NB4 (cell line): Measurements from ENCODE around the gene GRID2.

Experiments used
- DNase-seq: peaks from one replicate; pipeline ENCODE4 v3.0.0; 2010; ENCODE audit warnings: low read depth
- H3K4me3 ChIP-seq: one replicate; pipeline ENCODE4 v1.5.1; 2011; ENCODE audit warnings: mild to moderate bottlenecking, low read depth, low read length, moderate library complexity
- MYC ChIP-seq: IDR thresholded peaks from 2 replicates; pipeline ENCODE4 v1.6.1; 2011; ENCODE audit warnings: low read depth, low read length
- POLR2A ChIP-seq: IDR thresholded peaks from 2 replicates; pipeline ENCODE4 v1.6.1; 2011; ENCODE audit warnings: mild to moderate bottlenecking; ENCODE audit not compliant: insufficient read length; ENCODE audit errors: extremely low read depth
- TF ChIP-seq, protein P1 (sequence below): IDR thresholded peaks from one replicate; pipeline ENCODE4 v1.5.1; 2012; ENCODE audit warnings: low read depth, low read length
- TF ChIP-seq, protein P2 (sequence below): IDR thresholded peaks from 2 replicates; pipeline ENCODE4 v1.6.1; 2011; ENCODE audit warnings: low read depth, low read length

GRID2 gene

DNA sequence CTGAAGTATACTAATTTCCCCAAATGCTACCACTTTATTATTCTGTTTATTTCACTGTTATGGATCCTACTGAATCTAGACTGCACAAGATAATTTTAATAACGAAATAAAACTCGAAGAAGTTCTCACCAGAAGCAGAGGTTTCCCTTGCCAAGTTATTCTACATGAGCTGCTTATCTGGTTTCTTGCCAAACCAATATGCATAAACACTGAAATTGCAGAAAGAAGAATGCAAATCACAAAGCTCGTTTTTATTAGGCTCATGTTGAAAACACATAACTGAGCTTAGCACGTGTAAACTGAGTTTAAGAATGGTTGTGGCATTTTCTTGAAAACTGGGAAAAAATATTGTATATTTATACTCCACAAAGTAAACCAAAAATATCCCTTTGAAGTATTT, 35.9 kb downstream of the GRID2 start:
- TF ChIP-seq MYC (no peak), POLR2A (no peak)
- TF ChIP-seq, protein P1, sequence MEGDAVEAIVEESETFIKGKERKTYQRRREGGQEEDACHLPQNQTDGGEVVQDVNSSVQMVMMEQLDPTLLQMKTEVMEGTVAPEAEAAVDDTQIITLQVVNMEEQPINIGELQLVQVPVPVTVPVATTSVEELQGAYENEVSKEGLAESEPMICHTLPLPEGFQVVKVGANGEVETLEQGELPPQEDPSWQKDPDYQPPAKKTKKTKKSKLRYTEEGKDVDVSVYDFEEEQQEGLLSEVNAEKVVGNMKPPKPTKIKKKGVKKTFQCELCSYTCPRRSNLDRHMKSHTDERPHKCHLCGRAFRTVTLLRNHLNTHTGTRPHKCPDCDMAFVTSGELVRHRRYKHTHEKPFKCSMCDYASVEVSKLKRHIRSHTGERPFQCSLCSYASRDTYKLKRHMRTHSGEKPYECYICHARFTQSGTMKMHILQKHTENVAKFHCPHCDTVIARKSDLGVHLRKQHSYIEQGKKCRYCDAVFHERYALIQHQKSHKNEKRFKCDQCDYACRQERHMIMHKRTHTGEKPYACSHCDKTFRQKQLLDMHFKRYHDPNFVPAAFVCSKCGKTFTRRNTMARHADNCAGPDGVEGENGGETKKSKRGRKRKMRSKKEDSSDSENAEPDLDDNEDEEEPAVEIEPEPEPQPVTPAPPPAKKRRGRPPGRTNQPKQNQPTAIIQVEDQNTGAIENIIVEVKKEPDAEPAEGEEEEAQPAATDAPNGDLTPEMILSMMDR: no peak
- TF ChIP-seq, protein P2, sequence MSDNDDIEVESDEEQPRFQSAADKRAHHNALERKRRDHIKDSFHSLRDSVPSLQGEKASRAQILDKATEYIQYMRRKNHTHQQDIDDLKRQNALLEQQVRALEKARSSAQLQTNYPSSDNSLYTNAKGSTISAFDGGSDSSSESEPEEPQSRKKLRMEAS: no peak
- H3K4me3 ChIP-seq: no peak overlapping the region
- DNase-seq: no peak

- DNase-seq: no peak
- TF ChIP-seq, protein P1: no peak
- TF ChIP-seq, protein P2: no peak
- no peak for TF ChIP-seq MYC
- no peak for TF ChIP-seq POLR2A
- no peak overlapping the region for H3K4me3 ChIP-seq
These were observed 40.5 kb downstream of the GRID2 start for GRCh38 chr4:92344216-92344615.

DNA sequence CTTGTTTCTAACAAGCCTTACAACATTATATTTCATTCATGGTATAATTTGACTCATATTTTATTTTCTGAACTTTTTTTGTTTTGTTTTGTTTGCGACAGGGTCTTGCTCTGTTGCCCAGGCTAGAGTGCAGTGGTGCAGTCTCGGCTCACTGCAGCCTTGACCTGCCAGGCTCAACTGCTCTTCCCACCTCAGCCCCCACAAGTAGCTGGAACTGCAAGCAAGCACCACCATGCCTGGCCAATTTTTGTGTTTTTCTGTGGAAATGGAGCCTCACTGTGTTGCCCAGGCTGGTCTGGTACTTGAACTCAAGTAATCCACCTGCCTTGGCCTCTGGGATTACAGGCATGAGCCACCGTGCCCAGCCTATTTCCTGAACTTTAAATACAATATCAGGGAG, 42.5 kb downstream of the GRID2 start:
- TF ChIP-seq MYC (no peak), POLR2A (no peak)
- TF ChIP-seq, protein P2: no peak
- TF ChIP-seq, protein P1: no peak
- no peak overlapping the region for H3K4me3 ChIP-seq
- DNase-seq: no peak

DNA sequence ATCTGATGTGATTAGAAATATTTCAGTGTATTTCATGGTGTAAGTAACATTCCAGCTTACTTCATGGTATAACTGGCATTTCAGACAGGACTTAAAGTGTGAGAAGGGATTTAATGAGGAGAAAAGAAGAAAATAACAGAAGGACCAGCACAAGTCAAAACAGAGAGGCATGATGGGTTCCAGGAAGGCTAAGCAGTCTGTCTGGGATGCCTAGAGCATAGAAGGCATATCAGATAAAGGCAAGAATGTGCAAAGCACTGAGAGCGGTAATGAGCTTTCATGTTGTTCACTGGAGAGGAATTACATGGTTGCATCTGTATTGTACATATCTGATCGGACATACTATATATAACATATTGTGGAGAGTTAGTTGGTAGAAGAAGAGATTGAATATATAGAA, 54.2 kb downstream of the GRID2 start:
- no peak overlapping the region for H3K4me3 ChIP-seq
- DNase-seq: no peak
- TF ChIP-seq, protein P2: no peak
- TF ChIP-seq POLR2A (no peak), MYC (no peak)
- TF ChIP-seq, protein P1: no peak

DNA sequence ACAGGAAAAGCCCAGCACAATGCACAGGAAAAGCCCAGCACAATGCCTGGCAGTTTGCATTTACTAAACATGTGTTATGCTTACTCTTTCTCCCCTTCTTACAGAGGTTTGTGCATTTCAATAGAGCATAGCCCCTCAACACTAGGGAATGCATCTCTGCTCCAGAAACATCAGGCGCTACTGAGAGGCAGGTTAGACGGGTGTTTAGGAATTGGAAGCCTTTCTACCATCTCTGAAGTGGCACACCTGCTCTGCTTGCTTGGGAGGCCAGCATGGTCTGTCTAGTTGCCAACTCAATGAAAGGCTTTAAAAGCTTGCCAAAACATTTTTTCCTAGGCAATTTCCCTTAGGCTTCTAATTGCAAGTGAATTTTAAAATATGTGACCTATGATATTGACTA, 55.7 kb downstream of the GRID2 start:
- no peak for TF ChIP-seq POLR2A
- TF ChIP-seq, protein P2: no peak
- no peak for DNase-seq

GRCh38 chr4:92362028-92362427, 58.3 kb downstream of the GRID2 start:
- no peak for DNase-seq
- no peak for TF ChIP-seq POLR2A
- TF ChIP-seq, protein P2: no peak
- no peak for TF ChIP-seq MYC
- TF ChIP-seq, protein P1: no peak
- no peak overlapping the region for H3K4me3 ChIP-seq

More for the DNA sequence above, 55.7 kb downstream of the GRID2 start:
- no peak overlapping the region for H3K4me3 ChIP-seq
